M059J (cell line): ENCODE measurements around the gene ZSWIM5. TPM values are rescaled to one million over a fixed set of nuclear protein-coding genes. Genes with fewer than 3 reads are reported as not detected.
"Not testable (repeated sequence)": the region's sequence is repeated elsewhere in the genome, so short reads cannot be mapped to it uniquely, and the experiment has no call there.

Source experiments
- DNase-seq: peaks from one replicate; pipeline ENCODE4 v3.0.0-alpha.2; 2012; ENCODE audit warnings: low read depth
- total RNA-seq: library from RNA; depleted of rRNA; stranded (reverse); fragments of >200 nt; shearing (Covaris generic); gene quantifications from 2 replicates; pipeline ENCODE4 v1.2.3, GENCODE V29; 2014; rRNA removed

The ZSWIM5 gene
- 0.02 and 0.49 TPM in 2 replicates for total RNA-seq

GRCh38 chr1:45205910-45206721 lies at the start of gene ZSWIM5:
ZSWIM5 (minus strand) TSS chr1:45206605; CDS start chr1:45206350, 255 bp downstream.
- peak; percentile 56 for DNase-seq

- no peak for DNase-seq
Measured at GRCh38 chr1:45254490-45254889, 48.1 kb upstream of the ZSWIM5 start.

- DNase-seq = no peak
Measured at GRCh38 chr1:45250544-45250943, 44.1 kb upstream of the ZSWIM5 start.

GRCh38 chr1:45248004-45248403 lies 41.6 kb upstream of the ZSWIM5 start:
- not testable (repeated sequence) for DNase-seq

- peak; percentile 96 for DNase-seq
Measured at GRCh38 chr1:45246760-45247159, 40.4 kb upstream of the ZSWIM5 start.

GRCh38 chr1:45246359-45246758 lies 40.0 kb upstream of the ZSWIM5 start:
- DNase-seq = not testable (repeated sequence)

GRCh38 chr1:45244660-45245059 lies 38.3 kb upstream of the ZSWIM5 start:
- no peak for DNase-seq

- peak; percentile 58 for DNase-seq
Measured at GRCh38 chr1:45243476-45244343, 37.3 kb upstream of the ZSWIM5 start.

- DNase-seq = no peak
Measured at GRCh38 chr1:45238846-45239245, 32.4 kb upstream of the ZSWIM5 start.

GRCh38 chr1:45236136-45236535 lies 29.7 kb upstream of the ZSWIM5 start:
- no peak for DNase-seq

- DNase-seq = no peak
Measured at GRCh38 chr1:45230537-45230936, 24.1 kb upstream of the ZSWIM5 start.

GRCh38 chr1:45225598-45225997 lies 19.2 kb upstream of the ZSWIM5 start:
- DNase-seq = no peak

GRCh38 chr1:45223710-45224109 lies 17.3 kb upstream of the ZSWIM5 start:
- not testable (repeated sequence) for DNase-seq

GRCh38 chr1:45221716-45222115 lies 15.3 kb upstream of the ZSWIM5 start:
- DNase-seq = peak; percentile 15

- no peak for DNase-seq
Measured at GRCh38 chr1:45216861-45217260, 10.5 kb upstream of the ZSWIM5 start.

GRCh38 chr1:45216200-45216541 lies 9.8 kb upstream of the ZSWIM5 start:
- no peak for DNase-seq

GRCh38 chr1:45215485-45216199 lies 9.2 kb upstream of the ZSWIM5 start:
- no peak for DNase-seq

- DNase-seq = no peak
Measured at GRCh38 chr1:45213892-45214291, 7.5 kb upstream of the ZSWIM5 start.

- DNase-seq = no peak
Measured at GRCh38 chr1:45211076-45211475, 4.7 kb upstream of the ZSWIM5 start.

- DNase-seq = no peak
Measured at GRCh38 chr1:45206808-45207623, 611 bp upstream of the ZSWIM5 start.
